CD4-positive, alpha-beta T cell treated with Interleukin-6 for 4 hours (primary cell): ENCODE data around the gene AGBL5.

Experiments used
- DNase-seq: peaks from one replicate; pipeline ENCODE4 v3.0.0-alpha.2; 2020; ENCODE audit warnings: mixed read lengths

Gene AGBL5

DNA sequence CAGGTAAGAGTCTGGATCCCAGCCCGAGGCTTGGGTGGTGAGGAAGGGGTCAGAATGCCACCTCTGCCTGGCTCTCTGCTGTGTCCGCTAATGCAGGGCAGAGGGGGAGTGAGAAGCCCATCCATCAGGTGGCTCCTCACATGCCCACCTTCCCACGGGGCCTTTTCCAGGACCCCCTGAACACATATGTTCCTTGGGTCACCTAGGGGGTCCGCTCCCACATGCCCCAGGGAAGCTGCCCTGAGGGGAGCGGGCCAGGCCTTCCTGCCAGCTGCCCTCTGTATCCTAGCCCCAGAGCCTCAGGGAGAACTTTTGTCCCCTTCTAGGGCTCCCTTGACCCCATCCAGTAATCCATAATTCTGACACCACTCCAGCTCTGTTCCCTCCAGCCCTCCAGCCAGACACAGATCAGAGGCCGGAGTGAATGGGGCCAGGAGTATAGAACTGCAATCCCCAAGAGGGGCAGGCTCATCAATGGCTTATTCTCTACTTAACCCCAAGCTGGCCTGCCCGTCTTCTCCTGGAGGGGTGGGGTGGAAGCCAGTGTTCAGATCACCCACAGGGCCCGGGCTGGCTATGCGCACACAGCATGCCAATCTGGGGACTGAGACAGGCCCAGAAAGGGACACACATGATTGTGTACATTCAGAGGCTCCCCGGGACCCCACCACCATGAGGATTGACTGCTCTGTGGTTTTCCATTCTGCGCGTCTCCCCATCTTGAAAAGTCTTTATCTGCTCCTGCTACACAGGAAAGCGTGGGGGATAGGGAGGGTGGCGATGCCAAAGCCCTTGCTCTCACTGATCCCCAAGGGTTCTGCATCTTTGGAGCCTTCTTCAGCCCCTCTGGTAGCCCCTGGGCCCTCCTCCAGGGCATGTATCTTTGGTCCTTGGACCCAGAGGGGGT lies 28.0 kb downstream of the AGBL5 start:
- DNase-seq = no peak

- no peak for DNase-seq
Measured at GRCh38 chr2:27080140-27080469, 28.6 kb downstream of the AGBL5 start.

GRCh38 chr2:27080603-27080936 lies 29.1 kb downstream of the AGBL5 start:
- DNase-seq = no peak

- no peak for DNase-seq
Measured at GRCh38 chr2:27081984-27082772, 30.7 kb downstream of the AGBL5 start.

GRCh38 chr2:27082773-27083409 lies 31.4 kb downstream of the AGBL5 start:
- DNase-seq = no peak

- no peak for DNase-seq
Measured at GRCh38 chr2:27083410-27084296, 32.2 kb downstream of the AGBL5 start.

DNA sequence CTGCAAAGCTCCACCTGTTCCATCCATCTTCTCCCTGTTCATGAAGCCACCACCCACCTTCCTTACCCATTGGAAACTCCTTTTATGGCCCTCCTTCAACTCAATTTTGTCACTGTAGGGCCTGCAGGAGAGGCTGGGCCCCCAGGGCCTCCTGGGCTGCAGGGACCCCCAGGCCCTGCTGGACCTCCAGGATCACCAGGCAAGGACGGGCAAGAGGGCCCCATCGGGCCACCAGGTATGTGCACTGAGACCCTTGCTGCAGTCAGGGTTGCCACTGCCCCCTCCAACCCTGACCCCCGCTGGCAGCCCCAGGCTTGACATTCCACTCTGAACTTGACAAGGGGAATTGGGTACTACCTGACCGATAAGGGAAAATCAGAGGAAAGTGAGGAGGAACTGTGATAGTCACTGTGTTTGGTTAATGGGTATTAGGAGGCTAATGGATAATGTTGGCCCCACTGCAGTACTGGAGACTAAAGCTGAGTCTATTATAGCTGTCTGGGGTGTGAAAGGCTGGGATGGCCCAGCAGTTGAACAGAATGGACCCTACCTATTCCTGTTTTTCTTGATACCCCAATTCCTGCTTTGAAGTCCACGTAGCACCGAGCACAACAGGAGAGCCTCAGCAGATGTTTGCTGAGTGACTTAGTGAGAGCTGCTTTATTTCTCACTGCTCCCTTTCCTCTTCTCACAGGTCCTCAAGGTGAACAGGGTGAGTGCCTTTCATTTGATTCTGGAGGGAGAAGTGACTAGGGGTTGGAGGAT lies 33.0 kb downstream of the AGBL5 start:
- no peak for DNase-seq

GRCh38 chr2:27085062-27085672 lies 33.7 kb downstream of the AGBL5 start:
- DNase-seq = no peak

DNA sequence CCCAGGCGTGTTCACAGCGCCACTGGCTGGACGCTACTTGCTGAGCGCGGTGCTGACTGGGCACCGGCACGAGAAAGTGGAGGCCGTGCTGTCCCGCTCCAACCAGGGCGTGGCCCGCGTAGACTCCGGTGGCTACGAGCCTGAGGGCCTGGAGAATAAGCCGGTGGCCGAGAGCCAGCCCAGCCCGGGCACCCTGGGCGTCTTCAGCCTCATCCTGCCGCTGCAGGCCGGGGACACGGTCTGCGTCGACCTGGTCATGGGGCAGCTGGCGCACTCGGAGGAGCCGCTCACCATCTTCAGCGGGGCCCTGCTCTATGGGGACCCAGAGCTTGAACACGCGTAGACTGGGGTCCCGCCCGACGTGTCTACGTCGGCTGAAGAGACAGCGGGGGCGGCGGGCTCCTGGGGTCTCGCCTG lies 34.2 kb downstream of the AGBL5 start:
- peak; percentile 46 for DNase-seq

- DNase-seq = peak; percentile 98
Measured at GRCh38 chr2:27086090-27086723, 34.7 kb downstream of the AGBL5 start.

GRCh38 chr2:27086724-27087593 lies 35.5 kb downstream of the AGBL5 start, which contains the start of gene KHK:
Gene KHK (plus strand): TSS chr2:27086772. CDS start chr2:27087260, 488 bp downstream.
- no peak for DNase-seq

DNA sequence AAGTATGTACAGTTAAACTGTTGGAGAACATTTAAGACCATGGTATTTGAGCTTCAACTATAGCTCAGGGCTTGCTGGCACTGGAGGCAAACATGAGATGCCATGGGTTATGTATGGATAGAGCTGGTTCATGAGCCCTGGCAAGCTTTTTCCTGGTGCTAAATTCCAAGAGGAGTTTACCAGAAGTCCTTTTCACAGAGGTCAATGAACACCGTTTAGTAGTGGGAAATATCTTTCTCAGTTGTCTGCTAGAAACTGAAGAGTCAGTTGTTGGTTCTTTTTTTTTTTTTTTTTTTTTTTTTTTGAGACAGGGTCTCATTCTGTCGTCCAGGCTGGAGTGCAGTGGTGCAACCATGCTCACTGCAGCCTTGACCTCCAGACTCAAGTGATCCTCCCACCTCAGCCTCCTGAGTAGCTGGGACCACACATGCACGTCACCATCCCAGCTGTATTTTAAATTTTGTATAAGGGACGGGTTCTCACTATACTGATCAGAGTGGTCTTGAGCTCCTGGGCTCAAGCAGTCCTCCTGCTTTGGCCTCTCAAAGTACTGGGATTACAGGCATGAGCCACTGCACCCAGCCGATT lies 36.4 kb downstream of the AGBL5 start:
- no peak for DNase-seq

DNA sequence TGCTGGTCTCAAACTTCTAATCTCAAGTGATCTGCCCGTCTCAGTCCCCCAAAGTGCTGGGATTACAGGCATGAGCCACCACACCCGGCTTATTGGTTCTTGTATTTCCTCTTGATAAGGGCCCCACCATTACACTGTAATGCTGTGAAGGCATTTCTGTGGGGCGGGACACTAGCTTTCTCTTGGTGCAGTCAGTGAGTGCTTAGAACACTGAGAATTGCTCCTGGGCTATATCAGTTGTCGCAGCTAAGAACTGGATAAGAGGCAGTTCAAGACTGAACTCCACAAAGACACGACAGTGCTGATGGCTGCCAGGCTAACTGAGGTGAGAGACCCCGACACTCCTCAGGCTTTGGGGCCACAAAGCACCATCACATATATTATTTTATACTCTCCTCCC lies 37.2 kb downstream of the AGBL5 start:
- DNase-seq = no peak

DNA sequence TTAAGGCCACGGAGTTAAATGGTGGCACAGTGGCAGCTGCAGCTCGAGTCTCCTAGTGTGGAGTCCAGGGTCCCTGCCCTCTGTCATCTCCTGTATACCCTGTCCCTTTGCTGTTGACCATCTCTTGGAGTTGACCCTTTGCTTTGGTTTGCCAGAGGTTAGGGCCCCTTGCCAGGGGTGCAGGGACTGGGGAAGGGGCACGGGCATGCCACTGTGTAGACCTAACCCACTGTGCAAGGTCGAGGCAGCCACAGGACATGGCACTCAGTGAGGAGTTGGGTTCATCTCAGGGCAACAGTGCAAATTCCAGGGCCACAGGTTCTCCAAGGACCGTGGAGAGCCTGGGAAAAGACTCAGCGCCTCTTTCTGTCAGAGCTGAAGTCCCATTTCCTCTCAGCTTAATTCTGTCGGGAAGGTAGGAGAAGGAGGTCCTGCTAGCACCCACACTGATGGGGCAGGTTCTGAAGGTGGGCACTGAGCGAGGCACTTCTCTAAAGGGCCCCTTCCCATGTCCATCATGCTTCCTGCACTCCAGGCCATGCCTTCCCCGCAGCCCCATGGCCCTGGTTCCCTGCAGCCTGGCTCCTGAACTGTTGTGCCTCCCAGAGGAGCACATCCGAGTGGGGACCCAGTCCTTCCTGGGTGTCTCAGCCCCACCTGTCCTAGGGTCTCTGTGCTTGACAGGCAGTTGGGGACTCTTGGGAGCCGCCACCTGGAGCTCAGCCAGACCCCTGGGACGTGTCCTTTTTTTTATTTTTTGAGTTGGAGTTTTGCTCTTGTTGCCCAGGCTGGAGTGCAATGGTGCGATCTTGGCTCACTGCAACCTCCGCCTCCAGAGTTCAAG lies 37.9 kb downstream of the AGBL5 start:
- no peak for DNase-seq

- no peak for DNase-seq
Measured at GRCh38 chr2:27091746-27092695, 40.6 kb downstream of the AGBL5 start.

- DNase-seq = no peak
Measured at GRCh38 chr2:27092696-27093429, 41.4 kb downstream of the AGBL5 start.
